ENCODE results near the gene ITSN2. TPM values are rescaled to one million over a fixed set of nuclear protein-coding genes. Genes with fewer than 3 reads are reported as not detected.
A peak's percentile ranks its signal among the peaks of the same experiment; 100 is the strongest.

ITSN2 gene
- total RNA-seq, 2 experiments from 2014 or later: 72.8 to 76.6 TPM

DNA sequence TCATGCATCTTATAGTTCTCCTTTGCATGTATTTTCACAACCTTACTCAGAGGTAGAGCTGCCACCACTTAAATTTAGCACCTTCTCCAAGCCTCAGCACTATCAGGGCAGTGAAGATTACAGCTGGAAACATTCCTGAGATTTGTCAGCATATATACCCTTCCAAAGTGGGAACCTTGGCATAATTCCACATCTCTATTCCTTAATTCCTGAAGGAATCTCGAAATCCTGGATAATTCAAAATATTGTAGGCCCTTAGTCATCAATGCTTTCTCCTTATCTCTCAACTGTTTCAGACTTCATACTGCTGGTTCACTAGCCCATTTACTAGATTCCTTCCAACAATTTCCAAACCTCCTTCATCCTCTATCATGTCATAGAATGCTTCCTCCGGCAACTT, 87.4 kb downstream of the ITSN2 start:
- POLR2A ChIA-PET: no interaction called here
- no peak overlapping the region for H3K27ac Mint-ChIP-seq

DNA sequence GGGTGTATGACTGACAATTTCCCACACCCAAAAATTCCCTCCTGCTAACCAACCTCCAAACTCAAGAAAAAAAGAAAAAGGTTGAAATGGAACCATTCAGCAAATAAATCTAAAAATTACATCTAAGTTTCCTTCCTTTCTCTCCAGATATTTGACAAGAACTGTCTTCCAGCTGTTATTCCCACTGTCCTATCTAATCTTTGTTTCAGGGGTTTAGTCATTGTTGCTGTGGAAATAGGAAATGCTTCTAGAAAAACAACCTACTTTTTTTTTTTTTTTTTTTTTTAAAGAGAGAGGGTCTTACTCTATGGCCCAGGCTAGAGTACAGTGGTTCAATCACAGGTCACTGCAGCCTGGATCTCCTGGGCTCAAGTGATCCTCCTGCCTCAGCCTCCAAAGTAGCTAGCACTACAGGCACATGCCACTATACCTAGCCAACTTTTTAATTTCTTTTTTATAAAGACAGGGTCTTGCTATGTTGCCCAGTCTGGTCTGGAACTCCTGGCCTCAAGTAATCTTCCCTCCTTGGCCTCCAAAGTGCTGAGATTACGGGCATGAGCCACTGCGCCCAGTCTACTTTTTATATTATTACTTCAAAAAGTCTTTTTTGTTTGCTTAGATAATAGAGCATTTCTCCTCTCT, 88.1 kb downstream of the ITSN2 start:
- CTCF ChIA-PET: no interaction called here

More for the DNA sequence above, 87.4 kb downstream of the ITSN2 start:
- no peak overlapping the region for H3K4me3 Mint-ChIP-seq
- H3K9me3 Mint-ChIP-seq: no peaks in the 10 kb centered on the region
- CTCF ChIA-PET: no interaction called here
- peaks cover 34% of the 10 kb centered on the region for H3K36me3 Mint-ChIP-seq (ENCODE audit: low read depth)
- H3K4me1 Mint-ChIP-seq: no peaks in the 10 kb centered on the region
- no peaks in the 10 kb centered on the region for H3K27me3 Mint-ChIP-seq
- DNase-seq: no peak

DNA sequence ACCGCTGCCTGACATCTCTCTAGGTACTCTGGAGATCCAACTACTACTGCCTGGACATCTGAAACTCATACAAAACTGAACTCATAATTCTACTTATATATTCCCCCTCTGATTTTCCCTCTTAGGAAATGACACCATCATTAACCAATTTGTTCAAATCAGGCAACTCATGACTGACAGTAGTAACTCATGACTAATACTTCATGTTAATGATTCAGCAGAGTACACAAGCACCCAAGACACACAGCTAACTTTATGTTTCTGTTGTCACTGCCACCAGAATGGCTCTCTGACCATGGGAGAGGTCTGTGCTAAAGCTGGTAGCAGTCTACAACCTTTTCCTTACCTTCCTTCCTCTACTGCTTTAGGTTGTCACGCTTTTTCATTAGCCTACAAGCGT, 91.1 kb downstream of the ITSN2 start:
- Mint-ChIP-seq H3K4me3 (no peak overlapping the region), H3K9me3 (no peaks in the 10 kb centered on the region), H3K27me3 (no peaks in the 10 kb centered on the region), H3K4me1 (no peaks in the 10 kb centered on the region), H3K27ac (no peak overlapping the region), H3K36me3 (ENCODE audit: low read depth) (peaks cover 39% of the 10 kb centered on the region)
- ChIA-PET CTCF (interaction anchor here (0.6 to 1.1 kb wide), 2 partner anchors 9 to 77 kb away, joined by 3 read pairs; no protein-coding TSS in a partner anchor), POLR2A (interaction anchor here (0.6 kb wide), 1 partner anchor 134 kb away, joined by 3 read pairs; no protein-coding TSS in a partner anchor)
- no peak for DNase-seq

More for the DNA sequence above, 88.1 kb downstream of the ITSN2 start:
- H3K27me3 Mint-ChIP-seq: no peaks in the 10 kb centered on the region
- no peak overlapping the region for H3K27ac Mint-ChIP-seq
- no peak for DNase-seq
- H3K4me1 Mint-ChIP-seq: no peaks in the 10 kb centered on the region
- POLR2A ChIA-PET: no interaction called here
- H3K4me3 Mint-ChIP-seq: no peak overlapping the region
- H3K36me3 Mint-ChIP-seq (ENCODE audit: low read depth): peaks cover 34% of the 10 kb centered on the region
- no peaks in the 10 kb centered on the region for H3K9me3 Mint-ChIP-seq

DNA sequence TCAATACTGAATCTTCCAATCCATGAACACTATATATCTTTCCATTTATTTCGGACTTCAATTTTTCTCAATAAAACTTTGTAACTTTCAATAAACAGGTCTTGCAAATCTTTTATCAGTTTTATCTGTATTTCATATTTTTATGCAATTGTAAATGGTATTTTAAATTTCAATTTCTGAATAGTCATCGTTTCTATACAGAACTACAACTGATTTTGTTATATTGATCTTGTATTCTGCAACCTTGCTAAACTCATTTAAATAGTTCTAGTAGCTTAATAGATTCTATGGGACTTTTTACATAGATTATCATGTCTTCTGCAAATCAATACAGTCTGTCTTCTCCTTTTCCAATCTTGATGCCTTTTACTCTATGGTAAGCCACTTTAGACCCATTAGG, 95.1 kb downstream of the ITSN2 start:
- peaks cover 42% of the 10 kb centered on the region for H3K36me3 Mint-ChIP-seq (ENCODE audit: low read depth)
- no peak overlapping the region for H3K27ac Mint-ChIP-seq
- no peak overlapping the region for H3K4me3 Mint-ChIP-seq
- ChIA-PET POLR2A (no interaction called here), CTCF (interaction anchor here (0.6 kb wide), 1 partner anchor 9 kb away, joined by 4 read pairs; no protein-coding TSS in a partner anchor)
- no peaks in the 10 kb centered on the region for H3K27me3 Mint-ChIP-seq
- H3K9me3 Mint-ChIP-seq: no peaks in the 10 kb centered on the region
- H3K4me1 Mint-ChIP-seq: peaks cover 15% of the 10 kb centered on the region
- DNase-seq: no peak

DNA sequence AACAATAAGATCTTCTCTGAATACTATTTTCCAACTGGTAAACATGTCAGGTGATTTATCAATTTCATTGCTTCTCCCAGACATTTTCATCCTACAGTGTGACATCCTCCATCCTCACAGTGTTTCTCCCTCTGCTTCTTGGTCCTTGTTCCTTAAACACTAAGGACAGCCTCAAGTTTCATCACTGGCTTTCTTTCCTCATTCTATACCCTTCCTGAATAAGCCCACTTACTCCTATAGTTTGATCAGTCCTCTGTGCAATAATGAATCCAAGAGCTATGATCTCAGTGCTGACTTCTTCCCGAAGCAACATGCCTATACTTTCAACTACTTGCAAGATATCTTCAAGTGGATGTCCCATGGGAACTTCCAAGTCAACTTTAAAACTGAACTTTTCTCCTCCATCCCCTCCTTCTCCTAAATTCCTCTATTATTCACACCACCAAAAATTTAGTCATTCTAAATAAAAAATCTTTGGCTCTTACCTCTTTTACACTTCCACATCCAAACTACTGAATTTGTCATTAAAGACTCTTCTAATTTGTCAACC, 97.8 kb downstream of the ITSN2 start:
- peaks cover 15% of the 10 kb centered on the region for H3K4me1 Mint-ChIP-seq
- H3K4me3 Mint-ChIP-seq: no peak overlapping the region
- peak overlapping the region; percentile 0 for H3K27ac Mint-ChIP-seq
- H3K9me3 Mint-ChIP-seq: no peaks in the 10 kb centered on the region
- H3K36me3 Mint-ChIP-seq (ENCODE audit: low read depth): peaks cover 36% of the 10 kb centered on the region
- POLR2A ChIA-PET: no interaction called here
- DNase-seq: no peak
- H3K27me3 Mint-ChIP-seq: no peaks in the 10 kb centered on the region
- CTCF ChIA-PET: no interaction called here

DNA sequence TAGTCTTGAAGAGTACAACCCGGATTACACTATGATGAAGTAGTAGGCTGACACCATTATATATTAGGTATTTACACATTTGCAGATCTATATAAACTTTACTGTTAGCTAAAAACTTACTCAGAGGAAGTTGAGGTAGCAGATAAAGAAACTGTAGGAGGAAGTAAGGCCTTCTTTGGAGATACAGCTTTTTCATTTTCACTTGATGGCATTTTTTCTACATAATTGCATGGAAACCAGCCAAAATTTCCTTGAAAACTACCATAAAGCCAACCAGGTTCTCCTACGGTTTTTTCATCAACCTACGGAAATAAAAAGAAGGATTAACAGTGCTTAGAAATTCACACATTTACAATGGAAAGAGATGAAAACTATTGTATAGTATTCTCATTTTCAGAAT, 98.9 kb downstream of the ITSN2 start:
- peaks cover 40% of the 10 kb centered on the region for H3K36me3 Mint-ChIP-seq (ENCODE audit: low read depth)
- H3K9me3 Mint-ChIP-seq: no peaks in the 10 kb centered on the region
- peaks cover 15% of the 10 kb centered on the region for H3K4me1 Mint-ChIP-seq
- ChIA-PET CTCF (no interaction called here), POLR2A (no interaction called here)
- H3K27ac Mint-ChIP-seq: no peak overlapping the region
- H3K4me3 Mint-ChIP-seq: no peak overlapping the region
- DNase-seq: no peak
- H3K27me3 Mint-ChIP-seq: no peaks in the 10 kb centered on the region

DNA sequence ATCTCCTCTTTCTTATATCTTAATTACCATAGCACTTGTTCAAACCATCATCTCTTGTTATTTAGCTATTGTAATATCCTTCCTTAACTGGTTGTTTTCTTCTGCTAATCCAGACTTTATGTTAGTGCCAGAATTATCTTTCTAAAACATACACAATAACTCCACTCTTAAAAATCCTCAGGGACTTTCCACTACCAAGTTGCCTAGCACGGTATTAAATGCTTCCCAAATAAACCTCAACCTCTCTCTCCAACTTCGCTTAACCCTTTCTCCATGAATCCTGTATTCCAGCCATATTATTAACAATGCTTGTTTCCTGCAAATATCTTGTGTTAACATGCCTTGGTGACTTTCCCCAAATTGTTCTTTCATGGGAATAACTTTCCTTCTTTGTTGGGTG, 101.0 kb downstream of the ITSN2 start:
- Mint-ChIP-seq H3K36me3 (ENCODE audit: low read depth) (peaks cover 32% of the 10 kb centered on the region), H3K27ac (no peak overlapping the region), H3K4me1 (peaks cover 15% of the 10 kb centered on the region), H3K4me3 (no peak overlapping the region), H3K9me3 (no peaks in the 10 kb centered on the region), H3K27me3 (no peaks in the 10 kb centered on the region)
- ChIA-PET CTCF (interaction anchor here (0.8 to 1.0 kb wide), 2 partner anchors 13 to 44 kb away, joined by 3 read pairs; no protein-coding TSS in a partner anchor), POLR2A (no interaction called here)
- DNase-seq: no peak

DNA sequence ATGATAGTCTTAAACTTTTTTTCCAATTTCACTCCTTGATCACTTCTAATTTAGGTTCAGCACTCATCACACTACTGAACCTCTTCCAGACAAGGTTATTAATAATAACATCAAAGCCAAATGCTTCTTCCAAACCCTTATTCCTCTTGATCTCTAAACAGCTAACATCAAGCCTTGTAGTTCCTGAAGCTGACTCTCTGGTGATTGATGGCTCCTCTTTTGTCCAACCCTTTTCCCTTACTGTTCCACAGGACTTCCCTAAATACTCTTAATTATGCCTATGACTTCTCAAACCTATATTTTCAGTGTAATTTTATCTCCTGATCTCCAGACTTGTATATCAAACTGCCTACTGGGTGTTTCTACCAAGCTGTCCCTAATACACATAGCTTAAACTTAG, 101.6 kb downstream of the ITSN2 start:
- no peak for DNase-seq
- POLR2A ChIA-PET: interaction anchor here (0.6 kb wide), 1 partner anchor 11 kb away, joined by 3 read pairs; no protein-coding TSS in a partner anchor
- no peaks in the 10 kb centered on the region for H3K27me3 Mint-ChIP-seq
- H3K9me3 Mint-ChIP-seq: no peaks in the 10 kb centered on the region
- peaks cover 33% of the 10 kb centered on the region for H3K36me3 Mint-ChIP-seq (ENCODE audit: low read depth)
- H3K4me1 Mint-ChIP-seq: peaks cover 15% of the 10 kb centered on the region
- CTCF ChIA-PET: interaction anchor here (0.8 to 1.0 kb wide), 2 partner anchors 12 to 45 kb away, joined by 3 read pairs; no protein-coding TSS in a partner anchor
- no peak overlapping the region for H3K27ac Mint-ChIP-seq
- H3K4me3 Mint-ChIP-seq: no peak overlapping the region

DNA sequence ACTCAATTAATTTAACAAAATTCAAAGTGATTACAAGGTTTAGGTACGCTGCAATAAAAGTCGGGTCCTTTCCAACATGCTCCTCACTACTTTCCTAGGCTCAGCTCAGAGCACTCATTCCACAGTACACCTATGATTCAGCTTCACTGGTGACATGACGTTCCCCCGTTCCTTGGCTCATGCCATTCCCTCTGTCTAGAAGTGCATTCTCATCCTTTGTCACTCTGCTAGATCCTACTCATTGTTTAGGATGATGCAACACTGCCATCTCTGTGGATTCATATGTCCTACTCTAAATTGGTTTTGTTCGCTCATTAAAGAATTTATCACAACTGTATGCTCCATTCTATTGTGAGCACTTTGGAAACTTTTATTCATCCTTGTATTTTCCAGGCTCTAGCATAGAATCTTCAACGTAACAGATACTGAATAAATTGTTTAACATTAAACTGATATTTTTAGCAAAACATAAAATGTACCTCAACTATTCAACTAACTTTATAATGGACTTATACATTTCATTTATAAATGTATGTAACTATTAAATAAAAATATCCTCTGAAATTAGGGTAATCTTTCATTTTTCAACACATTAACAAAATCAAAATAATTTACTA, 106.9 kb downstream of the ITSN2 start:
- Mint-ChIP-seq H3K36me3 (ENCODE audit: low read depth) (peaks cover 32% of the 10 kb centered on the region), H3K27me3 (no peaks in the 10 kb centered on the region), H3K4me1 (no peaks in the 10 kb centered on the region), H3K27ac (no peak overlapping the region), H3K4me3 (no peak overlapping the region), H3K9me3 (no peaks in the 10 kb centered on the region)
- CTCF ChIA-PET: no interaction called here
- POLR2A ChIA-PET: no interaction called here
- no peak for DNase-seq

DNA sequence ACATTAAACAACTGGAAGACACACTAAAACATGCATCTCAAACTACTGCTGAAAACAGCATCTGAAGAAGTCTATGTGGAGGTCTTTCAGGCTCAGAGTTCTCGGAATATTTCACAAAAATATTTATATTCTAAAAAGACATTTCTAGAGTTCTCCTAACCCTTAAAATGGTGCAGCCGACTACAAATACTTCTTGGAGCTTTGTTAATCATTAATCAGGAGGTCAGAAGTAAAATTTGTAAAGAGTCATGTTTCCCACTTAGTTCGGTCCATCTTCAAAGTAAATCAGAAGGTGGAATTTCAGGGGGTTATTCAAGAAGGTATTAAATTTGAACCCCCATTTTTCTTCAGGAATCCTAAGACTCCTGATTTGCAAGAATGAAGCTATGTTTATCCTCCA, 112.7 kb downstream of the ITSN2 start:
- no peaks in the 10 kb centered on the region for H3K9me3 Mint-ChIP-seq
- H3K36me3 Mint-ChIP-seq (ENCODE audit: low read depth): peaks cover 40% of the 10 kb centered on the region
- POLR2A ChIA-PET: interaction anchor here (0.7 kb wide), 1 partner anchor 11 kb away, joined by 3 read pairs; no protein-coding TSS in a partner anchor
- no peaks in the 10 kb centered on the region for H3K4me1 Mint-ChIP-seq
- no peak for DNase-seq
- H3K27me3 Mint-ChIP-seq: no peaks in the 10 kb centered on the region
- H3K27ac Mint-ChIP-seq: no peak overlapping the region
- H3K4me3 Mint-ChIP-seq: no peak overlapping the region
- CTCF ChIA-PET: no interaction called here

DNA sequence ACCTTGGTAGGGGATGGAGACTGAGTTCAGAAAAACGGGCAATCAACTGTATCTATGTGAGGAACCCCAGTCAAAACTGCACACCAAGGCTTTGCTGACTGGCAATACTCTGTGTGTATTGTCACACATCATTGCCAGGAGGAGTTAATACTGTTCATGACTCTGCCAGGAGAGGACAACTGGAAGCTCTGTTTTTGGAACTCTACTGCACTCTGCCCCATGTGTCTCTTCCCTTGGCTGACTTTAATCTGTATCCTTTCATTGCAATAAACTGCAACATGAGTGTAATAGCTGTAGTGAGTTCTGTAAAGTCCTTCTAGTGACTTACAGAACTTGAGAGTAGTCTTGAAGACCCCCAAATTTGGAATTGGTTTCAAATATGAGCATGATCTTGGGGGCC, 113.2 kb downstream of the ITSN2 start:
- Mint-ChIP-seq H3K27ac (no peak overlapping the region), H3K36me3 (ENCODE audit: low read depth) (peaks cover 36% of the 10 kb centered on the region), H3K27me3 (no peaks in the 10 kb centered on the region), H3K4me1 (no peaks in the 10 kb centered on the region), H3K4me3 (no peak overlapping the region), H3K9me3 (no peaks in the 10 kb centered on the region)
- no peak for DNase-seq
- ChIA-PET CTCF (interaction anchor here (1.0 kb wide), 1 partner anchor 12 kb away, joined by 3 read pairs; no protein-coding TSS in a partner anchor), POLR2A (no interaction called here)

DNA sequence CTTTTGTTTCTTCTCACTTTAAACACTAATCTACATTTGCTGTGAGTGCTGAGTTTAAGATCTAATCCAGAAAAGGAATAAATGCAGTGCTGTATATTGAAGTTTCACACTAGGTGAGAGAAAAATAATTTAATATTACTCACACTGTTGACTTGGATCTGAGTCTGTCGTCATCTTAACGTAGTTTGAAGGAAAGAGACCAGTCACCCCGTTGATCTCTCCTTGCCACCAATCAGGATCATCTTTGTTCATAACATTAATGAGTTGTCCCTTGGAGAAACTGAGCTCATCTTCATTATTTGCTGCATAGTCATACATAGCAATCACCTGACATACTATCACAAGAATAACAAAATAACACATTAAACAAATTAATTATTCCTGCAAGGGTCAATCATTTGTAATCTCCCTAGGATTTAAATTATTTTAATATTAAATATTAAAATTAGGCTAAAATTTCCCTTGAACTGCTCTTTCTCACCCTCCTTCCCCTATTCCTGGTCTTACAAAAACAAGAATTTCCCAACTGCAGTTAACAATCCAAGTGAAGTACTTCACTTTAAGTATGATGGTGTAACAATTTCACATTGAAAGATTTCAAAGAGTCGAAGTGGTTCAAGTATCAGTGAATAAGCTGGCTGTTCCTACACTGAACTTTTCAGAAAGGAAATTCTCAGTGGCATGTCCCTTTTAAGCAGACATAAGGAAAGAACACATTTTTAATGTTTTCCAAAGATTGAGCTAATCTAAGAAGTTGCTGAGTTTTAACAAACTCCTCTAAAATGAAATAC, 114.2 kb downstream of the ITSN2 start:
- H3K4me1 Mint-ChIP-seq: no peaks in the 10 kb centered on the region
- H3K27ac Mint-ChIP-seq: no peak overlapping the region
- H3K27me3 Mint-ChIP-seq: no peaks in the 10 kb centered on the region
- ChIA-PET CTCF (interaction anchor here (1.0 kb wide), 1 partner anchor 13 kb away, joined by 3 read pairs; no protein-coding TSS in a partner anchor), POLR2A (no interaction called here)
- H3K4me3 Mint-ChIP-seq: no peak overlapping the region
- H3K9me3 Mint-ChIP-seq: no peaks in the 10 kb centered on the region
- DNase-seq: no peak
- H3K36me3 Mint-ChIP-seq (ENCODE audit: low read depth): peaks cover 34% of the 10 kb centered on the region

DNA sequence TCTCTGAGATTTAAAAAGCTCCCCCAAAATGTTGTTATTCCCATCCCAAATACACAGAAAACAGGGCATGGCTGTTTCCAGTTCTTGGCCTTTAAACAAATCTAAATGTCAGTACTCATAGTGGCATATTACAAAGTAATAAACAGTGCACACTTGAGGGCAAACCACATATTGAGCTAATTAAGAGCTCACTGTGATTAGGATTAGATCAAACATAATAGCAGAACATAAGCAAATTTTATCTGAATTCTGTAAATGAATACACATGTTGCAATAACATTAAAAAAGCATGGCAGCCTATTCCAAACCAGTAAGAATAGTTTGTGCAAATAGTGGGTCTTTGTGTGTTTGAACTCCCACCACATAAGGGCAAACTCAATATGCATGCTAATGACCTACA, 118.8 kb downstream of the ITSN2 start:
- H3K36me3 Mint-ChIP-seq (ENCODE audit: low read depth): peaks cover 20% of the 10 kb centered on the region
- no peaks in the 10 kb centered on the region for H3K9me3 Mint-ChIP-seq
- CTCF ChIA-PET: interaction anchor here (1.0 kb wide), 1 partner anchor 9 kb away, joined by 3 read pairs; no protein-coding TSS in a partner anchor
- no peak for DNase-seq
- POLR2A ChIA-PET: interaction anchor here (0.6 kb wide), 1 partner anchor 66 kb away, joined by 13 read pairs; no protein-coding TSS in a partner anchor
- no peaks in the 10 kb centered on the region for H3K4me1 Mint-ChIP-seq
- no peaks in the 10 kb centered on the region for H3K27me3 Mint-ChIP-seq
- no peak overlapping the region for H3K4me3 Mint-ChIP-seq
- no peak overlapping the region for H3K27ac Mint-ChIP-seq
